IMR-90 (cell line): Measurements from ENCODE around the gene KITLG.

Source experiments
- BHLHE40 ChIP-seq: fragments of 150-350 bp; IDR thresholded peaks from 2 replicates; pipeline ENCODE4 v1.6.1; 2016; ENCODE audit warnings: mild to moderate bottlenecking, low read depth, low read length
- CTCF ChIP-seq: conservative IDR thresholded peaks from 2 replicates; pipeline ENCODE4 v1.5.1; 2012; ENCODE audit warnings: mild to moderate bottlenecking, low read depth, low read length, improper control_type of control experiment
- FOS ChIP-seq: fragments of 150-350 bp; IDR thresholded peaks from 2 replicates; pipeline ENCODE4 v1.6.1; 2016; ENCODE audit warnings: low read depth, low read length
- MAFK ChIP-seq: IDR thresholded peaks from 2 replicates; pipeline ENCODE4 v1.6.1; 2012; ENCODE audit warnings: low read depth, low read length, improper control_type of control experiment
- POLR2A ChIP-seq: IDR thresholded peaks from 2 replicates; pipeline ENCODE4 v1.6.1; 2012; ENCODE audit warnings: mild to moderate bottlenecking, low read depth, low read length
- RAD21 ChIP-seq: IDR thresholded peaks from 2 replicates; pipeline ENCODE4 v1.6.1; 2012; ENCODE audit warnings: low read length, improper control_type of control experiment

GRCh38 chr12:88539893-88540292, 40.4 kb downstream of the KITLG start:
- TF ChIP-seq FOS (no peak), CTCF (no peak), BHLHE40 (no peak), MAFK (no peak), RAD21 (no peak), POLR2A (no peak)
